HG02610 (cell line): ENCODE measurements around the gene ST13.
"Not testable (repeated sequence)": the region's sequence is repeated elsewhere in the genome, so short reads cannot be mapped to it uniquely, and the experiment has no call there.

Experiments
- ATAC-seq: cut with Tn5 transposase; IDR thresholded peaks from one replicate; pipeline ENCODE4 v1.9.1; 2021; ENCODE audit warnings: mild to moderate bottlenecking, moderate library complexity; ENCODE audit not compliant: unreplicated experiment

ST13 gene

DNA sequence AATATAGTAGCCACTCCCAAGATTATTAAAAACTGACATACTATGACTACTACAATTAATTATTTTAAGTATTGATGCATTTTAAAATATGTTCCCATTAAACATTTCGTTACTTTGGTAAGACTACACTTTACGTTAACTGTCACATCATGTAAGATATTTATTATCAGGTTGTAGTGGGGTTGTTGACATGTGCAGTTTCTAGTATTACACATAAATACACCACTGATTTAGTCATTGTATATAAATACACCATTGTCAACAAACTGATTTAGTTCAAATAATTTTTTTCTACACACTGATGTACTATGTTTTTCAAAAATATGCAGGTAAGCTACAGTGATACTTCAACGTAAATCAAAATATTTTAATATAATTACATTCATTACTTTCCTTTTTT, 11.5 kb downstream of the ST13 start:
- ATAC-seq: no peak

DNA sequence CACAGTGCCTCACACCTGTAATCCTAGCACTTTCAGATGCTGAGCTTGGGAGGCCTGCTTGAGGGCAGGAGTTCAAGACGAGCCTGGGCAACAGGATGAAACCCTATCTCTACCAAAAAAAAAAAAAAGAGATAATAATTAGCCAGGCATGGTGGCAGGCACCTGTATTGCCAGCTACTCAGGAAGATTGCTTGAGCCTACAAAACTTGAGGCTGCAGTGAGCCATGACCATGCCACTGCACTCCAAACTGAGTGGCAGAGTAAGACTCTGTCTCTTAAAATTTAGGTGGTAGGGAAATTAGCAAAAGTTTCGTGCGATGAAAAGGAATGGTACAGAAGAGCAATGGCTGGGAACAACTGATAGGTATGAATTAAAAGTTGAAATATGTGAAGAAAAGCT, 18.0 kb downstream of the ST13 start:
- ATAC-seq: no peak

DNA sequence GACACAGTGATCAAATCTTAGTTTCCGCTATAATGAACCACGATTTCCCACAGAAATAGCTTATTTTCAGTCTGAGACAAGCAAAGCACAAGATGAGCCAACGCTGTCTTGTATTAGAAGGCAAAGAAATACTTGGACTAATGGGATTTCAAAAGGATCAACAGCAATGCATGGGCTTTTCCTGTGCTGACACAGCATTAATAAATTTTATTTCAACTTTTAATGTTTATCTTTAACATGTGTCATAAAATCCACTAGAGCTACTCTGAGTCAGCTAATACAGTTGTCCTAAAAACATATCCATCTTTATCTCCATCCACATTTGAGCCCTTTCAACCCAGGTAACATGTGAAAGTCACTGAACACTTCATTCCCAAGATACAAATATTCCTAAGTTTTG, 21.8 kb downstream of the ST13 start:
- no peak for ATAC-seq

DNA sequence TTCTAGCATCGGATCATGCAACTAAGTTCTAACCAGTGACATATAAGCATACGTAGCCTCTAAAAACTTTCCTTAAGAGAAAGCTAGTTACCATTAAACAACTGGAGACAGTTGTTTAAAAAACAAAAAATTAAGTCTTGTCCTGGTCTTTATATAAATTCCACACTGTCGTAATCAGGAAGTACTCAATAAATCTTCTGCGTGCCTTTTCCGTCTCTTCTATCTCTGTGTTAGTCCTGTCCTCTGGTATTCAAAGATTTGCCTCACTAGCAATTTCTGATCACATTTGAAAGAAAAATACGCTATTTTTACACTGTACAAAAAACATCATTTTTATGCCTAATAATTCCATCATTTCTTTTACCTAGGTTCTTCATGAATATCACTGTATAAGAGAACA, 27.3 kb downstream of the ST13 start:
- ATAC-seq: no peak

DNA sequence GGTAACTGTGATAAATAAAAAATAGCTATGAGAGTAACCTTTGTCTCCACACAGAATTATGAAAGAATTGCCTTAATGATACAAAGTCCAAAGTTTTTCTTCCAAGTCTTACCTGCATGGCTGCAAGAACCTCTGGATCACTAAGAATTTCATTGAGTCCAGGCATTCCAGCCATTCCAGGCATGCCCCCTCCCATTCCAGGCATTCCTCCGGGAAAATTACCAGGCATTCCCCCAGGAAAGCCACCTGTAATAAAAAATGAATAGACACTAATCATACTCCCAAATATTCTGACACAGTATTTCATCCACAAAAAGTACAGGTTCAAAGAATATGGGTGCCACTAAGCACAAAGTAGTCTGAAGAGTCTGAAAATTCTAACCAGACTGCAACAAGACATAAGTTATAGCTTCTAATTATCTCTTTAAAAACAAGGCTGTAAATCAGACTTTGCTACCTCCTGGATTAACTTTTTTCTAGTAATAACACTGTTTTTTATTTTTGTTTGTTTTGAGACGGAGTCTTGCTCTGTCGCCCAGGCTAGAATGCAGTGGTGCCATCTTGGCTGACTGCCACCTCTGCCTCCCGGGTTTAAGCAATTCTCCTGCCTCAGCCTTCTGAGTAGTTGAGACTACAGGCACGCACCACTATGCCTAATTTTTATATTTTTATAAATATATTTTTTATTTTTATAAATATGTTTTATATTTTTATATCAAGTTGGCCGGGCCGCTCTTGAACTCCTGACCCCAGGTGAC, 29.3 kb downstream of the ST13 start:
- no peak for ATAC-seq

DNA sequence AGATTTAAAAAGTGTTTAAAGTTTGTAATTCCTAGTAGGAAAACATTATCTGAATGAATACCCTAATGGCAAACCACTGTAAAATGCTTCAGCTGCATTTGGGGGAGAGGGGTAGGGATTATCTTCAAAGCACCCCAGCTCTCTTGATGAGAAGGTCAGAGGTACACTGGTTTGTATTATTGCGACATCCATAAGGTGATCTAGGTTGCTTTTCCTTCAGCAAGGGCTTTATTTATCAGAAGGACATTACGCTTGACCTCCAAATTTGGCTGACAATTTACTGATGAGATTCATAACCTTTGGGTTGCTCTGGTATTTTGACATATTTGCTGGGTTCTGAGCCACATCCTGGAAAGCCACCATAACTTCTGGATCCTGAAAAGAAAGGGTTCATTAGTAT, 30.1 kb downstream of the ST13 start:
- not testable (repeated sequence) for ATAC-seq

DNA sequence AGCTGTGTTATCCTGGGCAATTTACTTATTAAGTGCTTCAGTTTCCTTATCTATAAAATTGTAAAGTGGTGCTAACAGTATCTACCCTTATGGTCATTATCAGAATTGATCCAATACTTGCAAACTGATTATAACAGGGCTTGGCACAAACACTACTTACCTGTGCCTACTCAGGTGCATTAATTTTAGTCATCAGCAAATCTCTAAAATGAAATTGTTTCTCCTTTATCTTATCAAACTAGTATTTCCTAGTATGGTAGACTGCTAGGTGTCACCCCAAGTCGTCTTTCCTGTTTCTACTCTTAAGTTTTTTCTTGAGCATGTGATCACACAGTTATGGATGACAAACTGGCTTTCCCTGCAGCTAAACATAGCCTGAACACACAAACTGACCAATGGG, 33.0 kb downstream of the ST13 start:
- no peak for ATAC-seq

DNA sequence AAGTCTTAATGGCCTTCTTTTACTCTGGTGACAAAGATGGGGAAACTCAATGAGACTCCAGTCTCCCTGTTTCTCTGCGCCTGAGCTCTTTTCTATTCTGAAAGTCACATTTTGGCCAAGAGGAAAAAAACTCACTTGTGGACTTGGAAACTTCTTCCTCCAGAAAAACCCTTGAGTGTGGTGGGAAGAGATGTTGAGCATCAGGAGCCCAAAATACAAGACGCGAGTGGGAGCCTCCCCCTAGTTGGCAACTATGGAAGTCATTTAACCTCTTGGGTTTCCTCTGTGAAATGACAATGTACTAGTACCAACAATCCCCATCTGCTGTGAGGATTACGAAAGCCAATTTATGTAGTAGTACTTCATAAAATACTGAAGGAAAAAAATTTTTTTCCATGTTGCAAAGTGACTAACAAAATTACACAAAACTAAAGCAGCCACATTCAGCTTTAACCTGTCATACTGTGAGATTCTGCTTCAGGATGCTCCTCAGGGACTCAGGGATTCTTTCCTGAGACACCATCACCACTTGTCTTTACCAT, 36.8 kb downstream of the ST13 start:
- no peak for ATAC-seq

DNA sequence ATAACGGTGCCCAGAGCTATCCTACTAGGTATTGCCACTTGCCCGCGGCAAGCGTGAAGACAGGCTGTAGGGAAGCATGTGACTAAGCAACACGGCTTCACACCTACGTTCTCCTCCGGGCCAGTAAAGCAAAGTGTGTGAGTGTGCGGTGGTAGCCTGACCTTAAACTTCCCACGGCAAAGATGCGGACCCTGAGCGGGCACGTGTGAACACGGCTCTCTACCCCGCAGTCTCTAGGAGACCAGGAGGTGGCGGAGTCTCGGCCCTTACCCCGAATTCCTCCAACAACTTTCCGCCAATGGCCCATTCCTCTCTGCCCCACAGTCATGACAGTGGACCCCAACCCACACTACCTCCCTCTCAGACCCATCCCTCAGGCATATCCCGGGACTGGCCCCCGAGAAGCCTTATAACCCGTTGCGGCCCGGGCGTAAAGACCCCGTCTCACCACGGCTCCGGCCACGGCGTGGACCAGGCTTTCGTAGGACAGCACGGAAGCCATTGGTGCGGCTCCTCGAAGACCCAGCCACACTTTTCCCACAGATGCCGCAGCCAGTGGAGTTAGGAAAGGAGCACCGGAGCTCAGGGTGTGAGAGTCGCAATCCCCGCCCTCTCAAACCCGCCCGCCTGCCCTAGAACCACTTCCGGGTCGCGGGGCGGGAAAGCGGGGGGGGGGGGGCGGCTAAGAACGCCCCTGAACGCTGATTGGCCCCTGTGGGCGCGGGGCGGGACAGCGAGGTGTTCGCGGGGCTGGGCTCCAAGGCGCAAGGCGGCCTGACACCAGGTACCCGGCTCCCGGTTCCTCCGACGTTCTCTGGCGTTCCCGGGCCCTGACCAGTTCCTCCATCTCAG, 37.5 kb downstream of the ST13 start, which contains the start of gene SLC25A17:
TSS of gene SLC25A17 (minus strand) at position 600 of the 852 bp plus-strand sequence. CDS start at position 502, 98 bp downstream.
- peak; percentile 67 for ATAC-seq

DNA sequence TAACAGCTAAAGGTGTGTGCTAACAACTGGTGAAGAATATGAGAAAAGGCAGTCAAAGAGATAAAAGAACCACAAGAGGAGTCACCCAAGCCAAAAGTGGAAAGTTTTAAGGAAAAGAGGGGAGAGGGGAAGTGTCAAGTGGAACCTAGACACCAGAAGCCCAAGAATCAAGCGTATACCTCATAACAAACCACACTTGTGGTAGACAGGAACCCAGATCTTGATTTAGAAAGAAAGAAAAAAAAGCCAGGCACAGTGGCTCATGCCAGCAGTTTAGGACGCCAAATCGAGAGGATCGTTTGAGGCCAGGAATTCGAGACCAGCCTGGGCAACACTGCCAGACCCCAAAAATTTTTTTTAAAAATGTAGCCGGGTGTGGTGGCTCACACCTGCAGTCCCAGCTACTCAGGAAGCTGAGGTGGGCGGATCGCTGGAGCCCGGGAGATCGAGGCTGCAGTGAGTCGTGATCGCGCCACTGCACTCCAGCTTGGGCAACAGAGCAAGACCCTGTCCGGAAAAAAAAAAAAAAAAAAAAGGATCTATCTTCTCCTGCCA, 38.2 kb downstream of the ST13 start:
- ATAC-seq: peak; percentile 8

DNA sequence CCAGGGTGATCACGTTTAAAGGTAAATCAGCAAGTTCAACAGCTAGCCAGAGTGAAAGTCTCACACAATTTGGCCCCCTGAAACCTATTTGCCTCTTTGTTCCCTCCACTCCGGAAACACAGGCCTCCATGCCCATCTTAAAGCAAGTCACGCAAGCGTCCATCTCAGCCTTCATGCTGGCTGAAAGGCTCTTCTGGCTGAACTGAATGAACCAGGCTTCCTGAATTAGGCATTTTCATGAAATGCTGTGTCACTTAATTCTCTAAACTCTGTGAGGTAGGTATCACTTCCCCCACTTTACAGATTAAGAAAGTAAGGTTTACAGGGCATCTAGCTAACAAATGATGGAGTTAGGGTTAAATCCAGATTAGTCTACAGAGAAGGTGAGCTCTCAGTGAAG, 38.7 kb downstream of the ST13 start:
- ATAC-seq: peak; percentile 12

DNA sequence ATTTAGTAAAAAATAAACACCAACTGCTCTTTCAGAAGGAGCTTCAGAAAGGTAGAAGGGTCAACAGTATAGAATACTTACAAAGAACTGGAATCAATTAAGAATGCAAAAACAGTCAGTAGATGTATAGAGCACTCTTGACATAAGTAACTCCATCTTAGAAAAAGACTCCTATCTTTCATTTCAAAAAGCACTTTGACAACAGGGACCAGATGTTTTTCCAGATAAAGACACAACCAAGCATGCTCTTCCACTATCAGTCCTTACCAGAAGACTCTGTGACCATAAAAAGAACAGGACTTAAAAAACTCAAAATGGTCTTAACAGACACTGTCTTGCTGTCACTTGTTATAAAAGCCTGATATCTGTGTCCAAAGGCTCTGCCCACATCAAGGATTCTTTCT, 42.5 kb downstream of the ST13 start:
- ATAC-seq: no peak

DNA sequence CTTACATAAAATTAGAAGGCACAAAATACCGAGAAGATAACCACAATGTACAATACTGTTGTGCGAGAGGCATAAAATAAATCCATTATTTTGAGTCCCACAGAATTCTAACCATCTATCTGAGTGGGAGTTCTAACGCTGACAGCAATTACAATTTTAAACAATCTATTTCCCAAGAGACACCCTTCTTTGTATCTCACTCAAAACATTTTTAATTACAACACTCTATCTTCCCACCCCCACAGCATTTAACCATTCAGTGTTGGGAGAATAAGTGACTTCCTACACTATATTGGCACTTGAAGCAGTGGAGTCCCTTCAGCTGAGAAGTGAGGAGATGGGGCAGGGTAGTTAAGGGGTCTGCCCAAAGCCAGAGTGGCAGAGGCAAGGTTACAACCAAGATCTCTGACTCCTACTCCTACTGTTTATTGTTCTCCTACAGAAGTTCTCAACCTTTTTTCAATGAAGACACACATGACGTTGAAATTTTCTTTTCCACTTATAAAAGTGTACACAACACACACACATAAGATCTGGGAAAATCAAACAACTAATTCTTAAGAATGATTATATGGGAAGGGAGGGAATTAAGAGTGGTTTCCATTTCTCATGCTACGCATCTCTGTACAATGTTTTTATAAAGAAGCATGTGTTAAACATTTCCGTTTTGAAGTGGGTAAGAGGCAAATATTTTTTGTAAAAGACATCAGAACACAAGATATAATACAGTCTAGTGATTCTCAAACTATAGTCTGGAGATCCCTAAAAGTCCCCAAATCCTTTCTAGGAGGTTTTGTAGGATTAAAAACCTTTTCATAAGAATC, 48.2 kb downstream of the ST13 start:
- no peak for ATAC-seq

DNA sequence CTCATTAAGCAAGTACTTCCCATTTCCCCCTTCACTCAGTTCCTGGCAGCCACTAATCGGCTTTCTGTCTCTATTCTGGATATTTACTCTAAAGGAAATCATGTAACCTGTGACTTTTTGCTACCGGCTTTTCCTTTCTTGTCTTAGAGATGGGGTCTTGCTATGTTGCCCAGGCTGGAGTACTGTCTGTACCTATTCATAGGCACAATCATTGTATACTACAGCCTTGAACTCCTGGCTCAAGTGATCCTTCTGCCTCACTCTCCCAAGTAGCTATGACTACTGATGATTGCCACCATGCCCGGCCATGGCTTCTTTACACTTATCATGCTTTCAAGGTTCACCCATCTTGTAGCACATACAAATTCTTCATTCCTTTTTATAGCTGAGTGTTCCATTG, 49.7 kb downstream of the ST13 start:
- no peak for ATAC-seq

DNA sequence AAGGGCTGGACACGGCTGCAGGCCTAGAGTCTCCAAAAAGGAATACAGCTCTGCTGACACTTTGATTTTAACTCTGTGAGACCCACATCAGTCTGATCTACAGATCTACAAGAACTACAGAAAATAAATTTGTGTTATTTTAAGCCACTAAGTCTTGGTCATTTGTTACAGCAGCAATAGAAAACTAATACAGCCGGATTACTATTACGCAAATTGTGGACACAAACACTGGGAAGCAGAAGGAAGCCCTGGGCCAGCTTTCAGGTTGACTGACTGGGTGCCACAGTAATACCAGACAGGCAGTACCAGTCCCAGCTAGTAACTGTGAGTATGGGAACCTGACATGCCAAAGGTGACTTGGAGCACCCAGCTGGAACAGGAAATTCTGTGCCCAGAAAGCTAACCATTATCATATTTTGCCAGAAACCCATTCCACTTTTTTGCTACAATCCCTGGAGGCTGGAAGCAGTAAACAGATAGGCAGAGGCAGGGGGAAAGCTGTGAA, 50.7 kb downstream of the ST13 start:
- ATAC-seq: no peak

DNA sequence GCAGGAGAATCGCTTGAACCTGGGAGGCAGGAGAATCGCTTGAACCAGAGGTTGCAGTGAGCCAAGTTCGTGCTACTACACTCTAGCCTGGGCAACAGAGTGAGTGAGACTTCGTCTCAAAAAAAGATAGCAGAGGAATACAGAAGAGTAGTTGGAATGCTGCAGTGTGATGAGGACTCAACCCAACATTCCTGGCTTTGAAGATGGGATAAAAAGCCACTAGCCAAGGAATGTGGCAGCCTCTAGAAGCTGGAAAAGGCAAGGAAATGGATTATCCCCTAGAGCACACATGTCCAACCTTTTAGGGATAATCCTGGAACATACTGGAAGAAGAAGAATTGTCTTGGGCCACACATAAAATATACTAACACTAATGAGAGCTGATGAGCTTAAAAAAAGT, 51.2 kb downstream of the ST13 start:
- ATAC-seq: no peak

DNA sequence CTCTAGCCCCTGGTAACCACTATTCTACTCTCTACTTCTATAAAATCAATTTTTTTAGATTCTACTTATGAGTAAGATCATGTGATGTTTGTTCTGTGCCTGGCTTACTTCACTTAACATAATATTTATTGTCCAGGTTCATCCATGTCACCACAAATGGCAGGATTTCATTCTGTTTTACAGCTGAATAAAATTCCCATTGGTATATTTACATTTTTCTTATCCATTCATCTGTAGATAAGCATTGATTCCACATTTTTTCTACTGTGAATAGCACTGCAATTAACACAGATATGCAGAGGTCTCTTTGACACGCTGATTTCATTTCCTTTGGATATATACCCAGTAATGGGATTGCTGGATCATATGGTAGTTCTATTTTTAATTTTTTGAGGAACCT, 53.1 kb downstream of the ST13 start:
- no peak for ATAC-seq

DNA sequence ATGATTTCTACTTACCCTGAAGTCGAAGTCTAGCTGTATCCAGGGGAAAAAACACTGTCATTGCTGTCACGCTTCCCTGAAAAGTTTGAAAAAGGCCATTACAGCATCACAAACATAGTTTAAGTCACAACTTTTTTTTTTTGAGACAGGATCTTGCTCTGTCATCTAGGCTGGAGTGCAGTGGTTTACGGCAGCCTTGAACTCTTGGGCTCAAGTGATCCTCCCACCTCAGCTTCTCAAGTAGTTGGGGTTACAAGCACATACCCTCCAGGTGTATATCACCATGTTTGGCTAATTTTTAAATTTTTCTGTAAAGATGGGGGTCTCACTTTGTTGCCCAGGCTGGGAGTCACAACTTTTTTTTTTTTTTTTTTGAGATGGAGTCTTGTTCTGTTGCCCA, 57.4 kb downstream of the ST13 start:
- no peak for ATAC-seq

DNA sequence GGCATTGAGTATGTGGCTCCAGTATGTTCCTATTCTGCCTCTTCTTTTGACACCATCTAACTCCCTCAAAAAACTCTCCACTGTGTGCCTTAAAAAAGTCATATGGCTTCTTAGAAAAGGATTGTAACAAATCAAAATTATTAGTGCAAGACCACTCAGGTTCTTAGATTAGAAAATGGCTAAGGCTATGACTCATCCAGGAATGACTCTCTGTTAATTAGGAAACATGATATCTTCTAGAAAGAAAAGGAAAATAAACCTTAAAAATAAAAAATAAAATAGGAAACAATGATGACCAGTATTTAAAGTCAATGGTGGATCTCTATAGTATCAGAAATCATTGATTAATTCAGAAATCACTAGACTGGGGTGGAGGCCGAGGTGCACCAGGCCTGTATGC, 59.0 kb downstream of the ST13 start:
- ATAC-seq: no peak

DNA sequence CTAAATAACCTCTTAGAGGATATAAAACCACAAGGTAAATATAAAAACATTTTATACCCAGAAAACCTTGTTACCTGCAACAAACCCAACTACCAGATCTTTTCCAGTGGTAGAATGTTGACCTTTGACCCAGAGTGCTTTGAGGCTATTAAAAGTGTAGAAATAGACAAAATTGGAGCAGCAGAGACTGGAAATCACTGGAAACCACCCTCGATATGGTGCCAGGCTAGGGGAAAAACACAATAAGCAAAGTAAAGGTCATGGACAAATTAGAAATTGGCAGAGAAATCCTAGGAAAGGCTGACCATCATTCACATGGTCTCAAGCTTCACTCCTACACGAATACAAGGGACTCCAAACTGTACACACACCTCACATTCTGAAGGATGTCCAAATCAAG, 64.0 kb downstream of the ST13 start:
- no peak for ATAC-seq

DNA sequence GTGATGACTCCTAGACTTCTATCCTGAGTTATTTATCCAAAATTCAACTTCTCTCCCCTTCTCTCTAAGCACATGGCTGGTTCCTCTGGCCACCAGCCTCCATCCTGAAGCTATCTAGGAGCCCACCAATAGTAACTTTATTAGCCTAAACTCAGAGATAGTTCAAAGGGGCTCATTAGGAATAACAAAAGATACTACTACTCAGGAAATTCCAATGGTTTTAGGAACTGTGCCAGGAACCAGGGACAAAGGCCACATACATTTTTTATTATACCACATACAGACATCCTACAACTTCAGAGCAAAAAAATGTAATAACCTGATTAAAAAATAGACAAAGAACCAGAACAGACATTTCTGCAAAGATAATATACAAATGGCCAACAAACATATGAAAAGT, 65.2 kb downstream of the ST13 start:
- no peak for ATAC-seq
